ENCODE measurements around the gene ZNF746.

Gene ZNF746

GRCh38 chr7:149493366-149493765, 4.2 kb downstream of the ZNF746 start:
- in situ Hi-C loops (cut with MboI; ENCODE audit: low pct_unique_long_range_greater_than_20kb, low sequenced_read_pairs, unreplicated experiment): no loop called here

GRCh38 chr7:149490083-149490760, 7.4 kb downstream of the ZNF746 start:
- in situ Hi-C loops (cut with MboI; ENCODE audit: low pct_unique_long_range_greater_than_20kb, low sequenced_read_pairs, unreplicated experiment): no loop called here
- DNase-seq (ENCODE audit: low spot score): no peak
- TF ChIP-seq CTCF (IDR thresholded peaks at IDR 0.05; ENCODE audit: extremely low read depth, insufficient read depth, missing control alignments): no peak

More at GRCh38 chr7:149493366-149493765, 4.2 kb downstream of the ZNF746 start:
- TF ChIP-seq CTCF (IDR thresholded peaks at IDR 0.05; ENCODE audit: extremely low read depth, insufficient read depth, missing control alignments): no peak
- no peak for DNase-seq (ENCODE audit: low spot score)

- no peak for DNase-seq (ENCODE audit: low spot score)
- in situ Hi-C loops (cut with MboI; ENCODE audit: low pct_unique_long_range_greater_than_20kb, low sequenced_read_pairs, unreplicated experiment): no loop called here
- peak; percentile 28 for TF ChIP-seq CTCF (IDR thresholded peaks at IDR 0.05; ENCODE audit: extremely low read depth, insufficient read depth, missing control alignments)
Observed at GRCh38 chr7:149489391-149490024, 8.1 kb downstream of the ZNF746 start.

- DNase-seq (ENCODE audit: low spot score): no peak
- in situ Hi-C loops (cut with MboI; ENCODE audit: low pct_unique_long_range_greater_than_20kb, low sequenced_read_pairs, unreplicated experiment): no loop called here
- no peak for TF ChIP-seq CTCF (IDR thresholded peaks at IDR 0.05; ENCODE audit: extremely low read depth, insufficient read depth, missing control alignments)
Observed at GRCh38 chr7:149479568-149479967, 18.0 kb downstream of the ZNF746 start.

GRCh38 chr7:149478754-149479153, 18.9 kb downstream of the ZNF746 start:
- no peak for DNase-seq (ENCODE audit: low spot score)
- in situ Hi-C loops (cut with MboI; ENCODE audit: low pct_unique_long_range_greater_than_20kb, low sequenced_read_pairs, unreplicated experiment): no loop called here
- TF ChIP-seq CTCF (IDR thresholded peaks at IDR 0.05; ENCODE audit: extremely low read depth, insufficient read depth, missing control alignments): no peak

GRCh38 chr7:149477494-149478443, 19.8 kb downstream of the ZNF746 start:
- no peak for TF ChIP-seq CTCF (IDR thresholded peaks at IDR 0.05; ENCODE audit: extremely low read depth, insufficient read depth, missing control alignments)
- in situ Hi-C loops (cut with MboI; ENCODE audit: low pct_unique_long_range_greater_than_20kb, low sequenced_read_pairs, unreplicated experiment): no loop called here

More at GRCh38 chr7:149477494-149478443, 19.8 kb downstream of the ZNF746 start:
- no peak for DNase-seq (ENCODE audit: low spot score)

All from GM13977 (cell line).